Panc1 (cell line): ENCODE measurements around the gene PABPN1. TPM values are rescaled to one million over a fixed set of nuclear protein-coding genes. Genes with fewer than 3 reads are reported as not detected.

Experiments
- ATAC-seq: fragments of 200-7000 bp; cut with Tn5 transposase; 2 replicates; pipeline ENCODE4 v1.9.1; 2020; ENCODE audit warnings: mild to moderate bottlenecking, moderate library complexity
- BruUV-seq: library from RNA; stranded (reverse); fragments of 400-500 nt; replicated peaks from 2 replicates; lab custom pipeline; 2021; lab: Mats Ljungman, UMichigan
- CTCF ChIA-PET: fragments of 300-600 bp; sonication (Branson Sonifier 250); formaldehyde crosslinking; loops from one replicate; lab custom pipeline; 2022; ENCODE audit warnings: antibody characterized with exemption; lab: Charles Lee
- POLR2A ChIA-PET: fragments of 300-600 bp; sonication (Branson Sonifier 250); formaldehyde crosslinking; loops from one replicate; lab custom pipeline; 2022; ENCODE audit warnings: antibody characterized with exemption; lab: Charles Lee
- DNase-seq: peaks from one replicate; pipeline ENCODE4 v3.0.0-alpha.2; 2010; ENCODE audit warnings: low read depth, low spot score
- H3K27ac ChIP-seq: 2 replicates; pipeline ENCODE4 v1.5.1; 2011; ENCODE audit warnings: mild to moderate bottlenecking, low read length, inconsistent platforms
- H3K27me3 ChIP-seq: fragments of 200-500 bp; sonication (Bioruptor generic); 2 replicates; pipeline ENCODE4 v1.6.0; 2014; ENCODE audit warnings: low read length, inconsistent platforms; ENCODE audit not compliant: control insufficient read depth, insufficient read depth
- H3K36me3 ChIP-seq: fragments of 200-500 bp; sonication (Bioruptor generic); 2 replicates; pipeline ENCODE4 v1.5.1; 2014; ENCODE audit warnings: inconsistent platforms, mild to moderate bottlenecking, low read length, moderate library complexity; ENCODE audit not compliant: control insufficient read depth, insufficient read depth
- H3K4me1 ChIP-seq: 2 replicates; pipeline ENCODE4 v1.5.1; 2011; ENCODE audit warnings: inconsistent platforms, mild to moderate bottlenecking, low read length, moderate library complexity; ENCODE audit not compliant: control insufficient read depth, insufficient read depth
- H3K4me3 ChIP-seq, 2 experiments: 2 replicates each; pipeline ENCODE4 v1.5.1; 2011 to 2012; ENCODE audit warnings: low read depth in 2 of 2, low read length in 2 of 2, mild to moderate bottlenecking in 2 of 2, inconsistent platforms in 1 of 2, moderate library complexity in 1 of 2
- H3K9me3 ChIP-seq: fragments of 200-500 bp; sonication (Bioruptor generic); 2 replicates; pipeline ENCODE4 v1.5.1; 2014; ENCODE audit warnings: low read depth, mild to moderate bottlenecking, inconsistent platforms, low read length, moderate library complexity; ENCODE audit not compliant: control insufficient read depth, insufficient read depth
- POLR2AphosphoS5 ChIP-seq: IDR thresholded peaks from 2 replicates; pipeline ENCODE4 v1.6.1; 2012; ENCODE audit warnings: mild to moderate bottlenecking, low read depth, low read length, moderate library complexity
- SIN3A ChIP-seq: IDR thresholded peaks from 2 replicates; pipeline ENCODE4 v1.6.1; 2012; ENCODE audit warnings: low read depth, mild to moderate bottlenecking, low read length, moderate library complexity, borderline replicate concordance; ENCODE audit not compliant: insufficient read depth
- TCF7L2 ChIP-seq: IDR thresholded peaks from 2 replicates; pipeline ENCODE4 v1.6.1; 2011; ENCODE audit warnings: mild to moderate bottlenecking, low read depth, low read length, inconsistent platforms
- in situ Hi-C: cut with HindIII; loops from 2 replicates; pipeline ENCODE4 v1.10.0; 2016; ENCODE audit warnings: low sequenced_read_pairs, low pct_unique_long_range_greater_than_20kb
- intact Hi-C: fragments of 100-400 bp; cut with micrococcal nuclease; formaldehyde crosslinking; loops from one replicate; pipeline ENCODE4 v1.10.0; 2022; ENCODE audit not compliant: unreplicated experiment
- total RNA-seq: library from RNA; stranded (reverse); gene quantifications from one replicate; pipeline ENCODE4 v1.2.1, GENCODE V29; 2021; ENCODE audit not compliant: unreplicated experiment
- TF ChIP-seq, protein P1 (sequence below), 2 experiments: IDR thresholded peaks; 2 replicates each; pipeline ENCODE4 v1.6.1; 2011 to 2012; ENCODE audit warnings: low read depth in 2 of 2, control low read depth in 1 of 2, low read length in 1 of 2, mild to moderate bottlenecking in 1 of 2, moderate library complexity in 1 of 2; ENCODE audit not compliant: insufficient read depth in 1 of 2
- TF ChIP-seq, protein P2 (sequence below): fragments of 450-650 bp; IDR thresholded peaks from 2 replicates; pipeline ENCODE4 v1.5.1; 2017; ENCODE audit warnings: mild to moderate bottlenecking

Gene PABPN1
- total RNA-seq, 1 experiment from 2014 or later = 159 TPM

DNA sequence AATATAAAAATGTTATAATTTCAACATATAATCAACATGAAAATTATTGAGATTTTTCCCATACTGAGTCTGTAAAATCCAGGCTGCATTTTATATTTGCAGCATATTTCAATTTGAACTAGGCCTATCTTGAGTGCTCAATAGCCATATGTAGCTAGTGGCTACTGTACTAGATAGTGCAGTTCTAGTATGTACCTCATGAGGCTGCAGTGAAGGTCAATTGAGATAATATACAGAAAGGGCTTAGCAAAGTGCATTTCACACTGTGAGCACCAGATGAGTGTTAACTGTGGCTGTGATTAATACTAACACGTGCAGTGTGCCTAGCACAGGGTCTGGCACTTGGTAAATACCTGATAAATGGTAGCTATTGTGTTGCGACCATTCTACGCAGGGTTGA, 36.8 kb downstream of the PABPN1 start:
- TF ChIP-seq, protein P1, sequence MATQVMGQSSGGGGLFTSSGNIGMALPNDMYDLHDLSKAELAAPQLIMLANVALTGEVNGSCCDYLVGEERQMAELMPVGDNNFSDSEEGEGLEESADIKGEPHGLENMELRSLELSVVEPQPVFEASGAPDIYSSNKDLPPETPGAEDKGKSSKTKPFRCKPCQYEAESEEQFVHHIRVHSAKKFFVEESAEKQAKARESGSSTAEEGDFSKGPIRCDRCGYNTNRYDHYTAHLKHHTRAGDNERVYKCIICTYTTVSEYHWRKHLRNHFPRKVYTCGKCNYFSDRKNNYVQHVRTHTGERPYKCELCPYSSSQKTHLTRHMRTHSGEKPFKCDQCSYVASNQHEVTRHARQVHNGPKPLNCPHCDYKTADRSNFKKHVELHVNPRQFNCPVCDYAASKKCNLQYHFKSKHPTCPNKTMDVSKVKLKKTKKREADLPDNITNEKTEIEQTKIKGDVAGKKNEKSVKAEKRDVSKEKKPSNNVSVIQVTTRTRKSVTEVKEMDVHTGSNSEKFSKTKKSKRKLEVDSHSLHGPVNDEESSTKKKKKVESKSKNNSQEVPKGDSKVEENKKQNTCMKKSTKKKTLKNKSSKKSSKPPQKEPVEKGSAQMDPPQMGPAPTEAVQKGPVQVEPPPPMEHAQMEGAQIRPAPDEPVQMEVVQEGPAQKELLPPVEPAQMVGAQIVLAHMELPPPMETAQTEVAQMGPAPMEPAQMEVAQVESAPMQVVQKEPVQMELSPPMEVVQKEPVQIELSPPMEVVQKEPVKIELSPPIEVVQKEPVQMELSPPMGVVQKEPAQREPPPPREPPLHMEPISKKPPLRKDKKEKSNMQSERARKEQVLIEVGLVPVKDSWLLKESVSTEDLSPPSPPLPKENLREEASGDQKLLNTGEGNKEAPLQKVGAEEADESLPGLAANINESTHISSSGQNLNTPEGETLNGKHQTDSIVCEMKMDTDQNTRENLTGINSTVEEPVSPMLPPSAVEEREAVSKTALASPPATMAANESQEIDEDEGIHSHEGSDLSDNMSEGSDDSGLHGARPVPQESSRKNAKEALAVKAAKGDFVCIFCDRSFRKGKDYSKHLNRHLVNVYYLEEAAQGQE (IDR thresholded peaks at IDR 0.05; ENCODE audit: insufficient read depth in 1 of 2, low read depth in 2 of 2, low read length in 1 of 2) = no peak
- TF ChIP-seq TCF7L2 (no peak), POLR2AphosphoS5 (no peak), SIN3A (no peak)
- TF ChIP-seq, protein P2, sequence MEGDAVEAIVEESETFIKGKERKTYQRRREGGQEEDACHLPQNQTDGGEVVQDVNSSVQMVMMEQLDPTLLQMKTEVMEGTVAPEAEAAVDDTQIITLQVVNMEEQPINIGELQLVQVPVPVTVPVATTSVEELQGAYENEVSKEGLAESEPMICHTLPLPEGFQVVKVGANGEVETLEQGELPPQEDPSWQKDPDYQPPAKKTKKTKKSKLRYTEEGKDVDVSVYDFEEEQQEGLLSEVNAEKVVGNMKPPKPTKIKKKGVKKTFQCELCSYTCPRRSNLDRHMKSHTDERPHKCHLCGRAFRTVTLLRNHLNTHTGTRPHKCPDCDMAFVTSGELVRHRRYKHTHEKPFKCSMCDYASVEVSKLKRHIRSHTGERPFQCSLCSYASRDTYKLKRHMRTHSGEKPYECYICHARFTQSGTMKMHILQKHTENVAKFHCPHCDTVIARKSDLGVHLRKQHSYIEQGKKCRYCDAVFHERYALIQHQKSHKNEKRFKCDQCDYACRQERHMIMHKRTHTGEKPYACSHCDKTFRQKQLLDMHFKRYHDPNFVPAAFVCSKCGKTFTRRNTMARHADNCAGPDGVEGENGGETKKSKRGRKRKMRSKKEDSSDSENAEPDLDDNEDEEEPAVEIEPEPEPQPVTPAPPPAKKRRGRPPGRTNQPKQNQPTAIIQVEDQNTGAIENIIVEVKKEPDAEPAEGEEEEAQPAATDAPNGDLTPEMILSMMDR = no peak
- in situ Hi-C loops = no loop called here
- BruUV-seq = no TSS peak
- DNase-seq (no peak), ATAC-seq (no peak)
- Histone ChIP-seq H3K4me1 (no peaks in the 10 kb centered on the region), H3K27me3 (peaks cover 9% of the 10 kb centered on the region), H3K27ac (no peak overlapping the region), H3K36me3 (no peaks in the 10 kb centered on the region), H3K9me3 (no peaks in the 10 kb centered on the region), H3K4me3 (no peak overlapping the region)
- intact Hi-C loops = no loop called here
- CTCF ChIA-PET = no interaction called here
- POLR2A ChIA-PET = no interaction called here

DNA sequence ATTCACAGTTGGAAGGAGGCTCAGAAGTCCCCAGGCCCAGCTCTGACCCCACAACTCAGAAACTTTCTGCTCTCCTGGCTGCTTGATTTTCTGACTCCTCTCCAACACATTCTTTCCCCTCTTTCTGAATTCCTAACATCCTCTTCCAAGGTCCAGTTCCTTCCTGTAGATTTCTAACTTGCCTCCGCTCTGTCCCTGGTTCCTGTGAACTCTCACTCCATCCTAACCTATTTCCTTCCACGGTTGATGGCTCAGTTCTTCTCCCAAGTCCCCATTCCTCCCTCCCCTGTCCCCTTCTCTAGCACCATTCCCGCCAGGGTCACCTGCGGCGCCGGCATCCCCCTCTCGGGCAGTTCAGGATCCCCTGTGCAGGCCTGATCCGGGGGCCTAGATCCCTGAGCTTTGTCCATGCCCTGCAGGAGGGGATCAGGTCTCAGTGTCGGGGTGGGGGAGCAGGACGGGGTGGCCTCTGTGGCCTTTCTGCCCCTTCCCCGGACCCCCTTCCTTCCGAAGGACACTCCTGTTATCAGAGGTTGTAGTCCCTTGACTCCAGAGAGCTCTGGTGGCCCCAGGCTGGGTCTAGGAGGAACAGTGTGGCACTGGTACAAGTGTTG, 37.4 kb downstream of the PABPN1 start:
- TF ChIP-seq SIN3A (no peak), POLR2AphosphoS5 (no peak), TCF7L2 (no peak)
- TF ChIP-seq, protein P1 (IDR thresholded peaks at IDR 0.05; ENCODE audit: insufficient read depth in 1 of 2, low read depth in 2 of 2, low read length in 1 of 2) = no peak
- TF ChIP-seq, protein P2 = no peak
- DNase-seq (no peak), ATAC-seq (no peak)
- Histone ChIP-seq H3K9me3 (no peaks in the 10 kb centered on the region), H3K27me3 (peaks cover 6% of the 10 kb centered on the region; the same call in 1 of the 2 replicates), H3K36me3 (no peaks in the 10 kb centered on the region), H3K4me3 (no peak overlapping the region), H3K27ac (no peak overlapping the region), H3K4me1 (no peaks in the 10 kb centered on the region)
- ChIA-PET POLR2A (no interaction called here), CTCF (no interaction called here)
- no TSS peak for BruUV-seq
- intact Hi-C loops (no loop called here), in situ Hi-C loops (no loop called here)
